Measurements from ENCODE around the gene APOBEC3H.

- no peak for TF ChIP-seq CTCF (IDR thresholded peaks at IDR 0.05)
- TF ChIP-seq EP300 (IDR thresholded peaks at IDR 0.05) = no peak
- TF ChIP-seq POLR2AphosphoS5 (IDR thresholded peaks at IDR 0.05) = no peak
These were observed 7.1 kb upstream of the APOBEC3H start for GRCh38 chr22:39089928-39090327.
